PC-9 (cell line): ENCODE measurements around the gene UBR4. TPM values are rescaled to one million over a fixed set of nuclear protein-coding genes. Genes with fewer than 3 reads are reported as not detected.

Experiments
- BruUV-seq: library from RNA; stranded (reverse); fragments of 400-500 nt; replicated peaks from 2 replicates; lab custom pipeline; 2021; lab: Mats Ljungman, UMichigan
- CTCF ChIA-PET: fragments of 300-600 bp; sonication (Branson Sonifier 250); formaldehyde crosslinking; loops from one replicate; lab custom pipeline; 2022; ENCODE audit warnings: antibody characterized with exemption; lab: Charles Lee
- POLR2A ChIA-PET: fragments of 300-600 bp; sonication (Branson Sonifier 250); formaldehyde crosslinking; loops from one replicate; lab custom pipeline; 2022; ENCODE audit warnings: antibody characterized with exemption; ENCODE audit not compliant: unreplicated experiment; lab: Charles Lee
- DNase-seq, 2 experiments: peaks; one replicate each; pipeline versions ENCODE4 v3.0.0 to v3.0.0-alpha.2; 2015 to 2022; ENCODE audit warnings: mixed read lengths in 1 of 2
- H2AFZ ChIP-seq: fragments of 200-600 bp; sonication (generic); 2 replicates; pipeline ENCODE4 v1.8.1; 2017; ENCODE audit warnings: antibody characterized with exemption
- H3F3A ChIP-seq: fragments of 200-600 bp; sonication (generic); 2 replicates; pipeline ENCODE4 v1.8.1; 2017; ENCODE audit warnings: antibody characterized with exemption, mild to moderate bottlenecking, low read depth; ENCODE audit not compliant: insufficient read depth
- H3K27ac ChIP-seq: fragments of 200-600 bp; sonication (generic); 2 replicates; pipeline ENCODE4 v1.6.1; 2016; ENCODE audit warnings: mixed run types
- H3K27me3 ChIP-seq: fragments of 200-600 bp; sonication (generic); 2 replicates; pipeline ENCODE4 v1.6.1; 2016; ENCODE audit warnings: low read depth, mixed run types; ENCODE audit not compliant: insufficient read depth
- H3K36me3 ChIP-seq: fragments of 200-600 bp; sonication (generic); 2 replicates; pipeline ENCODE4 v1.6.1; 2016; ENCODE audit warnings: low read depth, mixed run types
- H3K4me1 ChIP-seq: fragments of 200-600 bp; sonication (generic); replicated peaks from 2 replicates; pipeline ENCODE4 v1.6.1; 2016; ENCODE audit warnings: mixed run types; ENCODE audit not compliant: insufficient read depth
- H3K4me2 ChIP-seq: fragments of 200-600 bp; sonication (generic); 2 replicates; pipeline ENCODE4 v1.6.1; 2017; ENCODE audit warnings: mixed run types
- H3K4me3 ChIP-seq: fragments of 200-600 bp; sonication (generic); 2 replicates; pipeline ENCODE4 v1.6.1; 2016; ENCODE audit warnings: mixed run types
- H3K79me2 ChIP-seq: fragments of 200-600 bp; sonication (generic); 2 replicates; pipeline ENCODE4 v1.6.1; 2017; ENCODE audit warnings: low read depth, mixed run types
- H3K9me2 ChIP-seq: fragments of 200-600 bp; sonication (generic); 2 replicates; pipeline ENCODE4 v1.8.1; 2017; ENCODE audit warnings: mild to moderate bottlenecking; ENCODE audit not compliant: insufficient read depth
- H3K9me3 ChIP-seq: fragments of 200-600 bp; sonication (generic); 2 replicates; pipeline ENCODE4 v1.8.1; 2016; ENCODE audit warnings: low read depth; ENCODE audit not compliant: insufficient read depth
- H4K20me1 ChIP-seq: fragments of 200-600 bp; sonication (generic); 2 replicates; pipeline ENCODE4 v1.8.1; 2017; ENCODE audit not compliant: insufficient read depth
- EZH2 ChIP-seq: fragments of 200-600 bp; sonication (generic); IDR thresholded peaks from 2 replicates; pipeline ENCODE4 v1.8.0; 2017; ENCODE audit warnings: antibody characterized with exemption, low read depth
- intact Hi-C: fragments of 100-400 bp; cut with micrococcal nuclease; formaldehyde crosslinking; loops from one replicate; pipeline ENCODE4 v1.10.0; 2022; ENCODE audit not compliant: unreplicated experiment
- total RNA-seq: library from RNA; stranded (reverse); gene quantifications from 2 replicates; pipeline ENCODE4 v1.2.3, GENCODE V29; 2021
- TF ChIP-seq, protein P1 (sequence below): fragments of 200-600 bp; sonication (generic); conservative IDR thresholded peaks from 2 replicates; pipeline ENCODE4 v1.6.1; 2017; ENCODE audit warnings: mixed run types, antibody characterized with exemption, mild to moderate bottlenecking, moderate library complexity

The UBR4 gene
- total RNA-seq, 1 experiment from 2014 or later, result 117 TPM

DNA sequence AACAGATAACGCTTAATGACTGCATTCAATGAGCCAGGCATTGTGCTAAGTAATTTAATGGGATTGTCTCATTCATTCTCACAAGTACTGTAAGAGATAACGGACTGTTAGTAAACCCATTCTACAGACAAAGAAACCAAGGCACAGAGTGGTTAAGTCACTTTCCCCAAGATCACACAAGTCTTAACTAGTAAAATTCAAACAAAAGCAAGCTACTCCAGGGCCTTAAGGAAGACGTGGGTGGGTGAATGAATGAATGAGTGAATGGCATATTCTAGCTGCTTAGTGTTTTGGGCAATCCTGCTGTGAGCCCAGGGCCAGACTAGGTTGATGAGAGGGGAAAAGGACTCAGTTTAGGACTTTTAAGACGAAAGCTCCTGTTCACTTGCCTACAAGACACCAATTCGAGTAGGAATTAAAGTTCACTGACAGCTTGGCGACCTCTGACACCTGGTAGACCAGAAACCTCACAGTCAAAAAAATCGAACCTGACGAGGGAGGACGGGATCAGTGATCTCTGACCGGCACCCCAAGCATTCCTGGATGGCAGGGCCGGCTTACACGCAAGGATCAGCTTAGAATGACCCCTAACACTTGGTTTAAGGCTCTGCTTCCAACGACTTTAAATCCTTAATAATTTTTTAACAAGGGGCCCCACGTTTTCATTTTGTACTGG lies 40.7 kb upstream of the UBR4 start:
- no peak for DNase-seq
- Histone ChIP-seq H3F3A (no peaks in the 10 kb centered on the region), H3K9me2 (no peaks in the 10 kb centered on the region), H3K9me3 (no peaks in the 10 kb centered on the region), H3K4me1 (peaks cover 16% of the 10 kb centered on the region), H2AFZ (peak overlapping the region; percentile 99), H3K4me2 (peak overlapping the region; percentile 95), H3K4me3 (peak overlapping the region; percentile 82), H3K27ac (peak overlapping the region; percentile 70), H4K20me1 (peaks cover 21% of the 10 kb centered on the region), H3K27me3 (no peaks in the 10 kb centered on the region), H3K79me2 (peaks cover 73% of the 10 kb centered on the region), H3K36me3 (no peaks in the 10 kb centered on the region)
- POLR2A ChIA-PET, result interaction anchor here (0.7 kb wide), 1 partner anchor 237 kb away, joined by 4 read pairs; no protein-coding TSS in a partner anchor
- BruUV-seq, result TSS peak; percentile 70
- CTCF ChIA-PET, result no interaction called here
- TF ChIP-seq EZH2, result no peak
- TF ChIP-seq, protein P1, sequence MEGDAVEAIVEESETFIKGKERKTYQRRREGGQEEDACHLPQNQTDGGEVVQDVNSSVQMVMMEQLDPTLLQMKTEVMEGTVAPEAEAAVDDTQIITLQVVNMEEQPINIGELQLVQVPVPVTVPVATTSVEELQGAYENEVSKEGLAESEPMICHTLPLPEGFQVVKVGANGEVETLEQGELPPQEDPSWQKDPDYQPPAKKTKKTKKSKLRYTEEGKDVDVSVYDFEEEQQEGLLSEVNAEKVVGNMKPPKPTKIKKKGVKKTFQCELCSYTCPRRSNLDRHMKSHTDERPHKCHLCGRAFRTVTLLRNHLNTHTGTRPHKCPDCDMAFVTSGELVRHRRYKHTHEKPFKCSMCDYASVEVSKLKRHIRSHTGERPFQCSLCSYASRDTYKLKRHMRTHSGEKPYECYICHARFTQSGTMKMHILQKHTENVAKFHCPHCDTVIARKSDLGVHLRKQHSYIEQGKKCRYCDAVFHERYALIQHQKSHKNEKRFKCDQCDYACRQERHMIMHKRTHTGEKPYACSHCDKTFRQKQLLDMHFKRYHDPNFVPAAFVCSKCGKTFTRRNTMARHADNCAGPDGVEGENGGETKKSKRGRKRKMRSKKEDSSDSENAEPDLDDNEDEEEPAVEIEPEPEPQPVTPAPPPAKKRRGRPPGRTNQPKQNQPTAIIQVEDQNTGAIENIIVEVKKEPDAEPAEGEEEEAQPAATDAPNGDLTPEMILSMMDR, result no peak
- intact Hi-C loops, result loop anchor here (5.0 kb wide), 2 partner anchors 62 to 402 kb away; partner anchors contain the start of genes AKR7A2 and SLC66A1

DNA sequence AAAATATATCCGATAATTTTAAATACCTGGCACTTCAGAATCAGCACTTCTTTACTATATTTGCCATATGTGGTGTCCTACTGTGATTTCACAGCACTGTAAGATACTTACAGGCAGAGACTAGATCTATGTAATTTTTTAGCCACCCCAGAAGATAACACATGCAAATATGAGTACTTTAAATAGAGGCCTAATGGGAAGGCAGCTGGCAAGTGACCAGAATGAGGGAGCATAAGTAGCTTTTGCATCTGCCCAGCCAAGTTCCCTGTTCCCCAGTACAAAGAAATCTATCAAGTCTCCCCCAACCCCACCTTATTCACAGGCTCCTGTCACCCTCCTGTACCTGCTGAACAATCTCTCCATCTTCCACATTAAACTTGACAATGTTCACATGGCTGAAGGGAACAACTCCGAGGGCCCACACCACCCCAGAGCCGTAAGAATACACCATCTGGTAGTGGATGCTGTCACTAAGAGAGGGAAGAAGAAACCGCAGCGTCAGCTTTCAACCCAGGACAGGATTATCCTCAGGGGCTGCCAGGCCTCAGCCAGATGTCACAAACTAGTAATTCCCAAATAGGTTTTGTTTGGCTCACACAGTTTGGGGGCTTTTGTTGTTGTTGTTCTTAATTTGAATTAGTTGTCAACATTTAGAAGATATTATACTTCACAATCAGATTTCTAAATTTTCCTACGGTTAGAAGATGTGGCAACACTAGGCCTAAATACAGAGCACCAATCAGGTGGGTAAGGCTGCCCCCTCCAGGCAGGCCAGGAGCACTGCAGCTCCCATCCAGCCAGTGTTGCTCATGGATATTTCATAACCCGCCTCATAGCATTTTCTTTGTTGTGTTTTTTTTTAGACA lies 30.8 kb upstream of the UBR4 start:
- ChIA-PET CTCF (interaction anchor here (0.6 kb wide), 2 partner anchors 69 to 1187 kb away, joined by 6 to 8 read pairs; no protein-coding TSS in a partner anchor), POLR2A (interaction anchor here (0.6 kb wide), 1 partner anchor 11 kb away, joined by 3 read pairs; the partner anchor contains the start of gene MRTO4)
- BruUV-seq, result no TSS peak
- TF ChIP-seq, protein P1, result peak; percentile 84
- TF ChIP-seq EZH2, result no peak
- H2AFZ ChIP-seq, result no peak overlapping the region
- H3K4me3 ChIP-seq, result no peak overlapping the region
- no peaks in the 10 kb centered on the region for H3K9me2 ChIP-seq
- intact Hi-C loops, result loop anchor here (1.0 kb wide), 1 partner anchor 357 kb away; no protein-coding TSS in a partner anchor
- H3K4me2 ChIP-seq, result no peak overlapping the region
- H3K36me3 ChIP-seq, result no peaks in the 10 kb centered on the region
- no peaks in the 10 kb centered on the region for H3K27me3 ChIP-seq
- H3F3A ChIP-seq, result no peaks in the 10 kb centered on the region
- no peaks in the 10 kb centered on the region for H3K79me2 ChIP-seq
- no peaks in the 10 kb centered on the region for H4K20me1 ChIP-seq
- H3K27ac ChIP-seq, result no peak overlapping the region
- H3K9me3 ChIP-seq, result no peaks in the 10 kb centered on the region
- peak; percentile 37 to 45 for DNase-seq
- no peaks in the 10 kb centered on the region for H3K4me1 ChIP-seq

DNA sequence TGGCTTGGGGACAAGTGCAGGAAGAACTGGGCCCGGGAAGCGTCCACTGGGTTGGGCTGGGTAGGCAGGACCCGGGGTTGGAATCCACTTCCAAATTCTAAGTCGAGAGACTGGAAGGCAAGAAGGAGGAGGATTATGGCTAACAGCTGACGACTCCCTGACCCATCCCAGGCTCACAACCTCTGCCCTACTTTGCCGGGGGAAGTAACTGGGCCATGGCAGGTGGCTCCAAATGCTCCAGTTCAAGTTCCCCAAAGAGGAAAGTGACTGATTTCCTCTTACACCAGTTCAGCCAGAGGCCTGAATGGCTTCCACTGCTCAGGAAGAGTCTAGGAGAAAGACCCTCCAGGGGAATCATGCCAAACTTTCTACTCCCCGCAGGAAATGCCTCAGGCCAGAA lies 29.8 kb upstream of the UBR4 start:
- TF ChIP-seq EZH2, result no peak
- TF ChIP-seq, protein P1, result no peak
- H3K79me2 ChIP-seq, result no peaks in the 10 kb centered on the region
- no peak overlapping the region for H3K27ac ChIP-seq
- no peak overlapping the region for H3K4me3 ChIP-seq
- no peaks in the 10 kb centered on the region for H4K20me1 ChIP-seq
- H3K9me2 ChIP-seq, result no peaks in the 10 kb centered on the region
- H2AFZ ChIP-seq, result no peak overlapping the region
- H3K27me3 ChIP-seq, result no peaks in the 10 kb centered on the region
- no peak overlapping the region for H3K4me2 ChIP-seq
- no peaks in the 10 kb centered on the region for H3K36me3 ChIP-seq
- H3K9me3 ChIP-seq, result no peaks in the 10 kb centered on the region
- no peak for DNase-seq
- BruUV-seq, result no TSS peak
- intact Hi-C loops, result no loop called here
- no peaks in the 10 kb centered on the region for H3K4me1 ChIP-seq
- CTCF ChIA-PET, result no interaction called here
- POLR2A ChIA-PET, result no interaction called here
- no peaks in the 10 kb centered on the region for H3F3A ChIP-seq
